NCI-H526 (cell line): ENCODE results near the gene EVL.
"Not testable (repeated sequence)": the region's sequence is repeated elsewhere in the genome, so short reads cannot be mapped to it uniquely, and the experiment has no call there.

ENCODE experiments used
- DNase-seq, 2 experiments: peaks; one replicate each; lab custom pipeline; 2025; lab: John Stamatoyannopoulos, UW

The EVL gene

DNA sequence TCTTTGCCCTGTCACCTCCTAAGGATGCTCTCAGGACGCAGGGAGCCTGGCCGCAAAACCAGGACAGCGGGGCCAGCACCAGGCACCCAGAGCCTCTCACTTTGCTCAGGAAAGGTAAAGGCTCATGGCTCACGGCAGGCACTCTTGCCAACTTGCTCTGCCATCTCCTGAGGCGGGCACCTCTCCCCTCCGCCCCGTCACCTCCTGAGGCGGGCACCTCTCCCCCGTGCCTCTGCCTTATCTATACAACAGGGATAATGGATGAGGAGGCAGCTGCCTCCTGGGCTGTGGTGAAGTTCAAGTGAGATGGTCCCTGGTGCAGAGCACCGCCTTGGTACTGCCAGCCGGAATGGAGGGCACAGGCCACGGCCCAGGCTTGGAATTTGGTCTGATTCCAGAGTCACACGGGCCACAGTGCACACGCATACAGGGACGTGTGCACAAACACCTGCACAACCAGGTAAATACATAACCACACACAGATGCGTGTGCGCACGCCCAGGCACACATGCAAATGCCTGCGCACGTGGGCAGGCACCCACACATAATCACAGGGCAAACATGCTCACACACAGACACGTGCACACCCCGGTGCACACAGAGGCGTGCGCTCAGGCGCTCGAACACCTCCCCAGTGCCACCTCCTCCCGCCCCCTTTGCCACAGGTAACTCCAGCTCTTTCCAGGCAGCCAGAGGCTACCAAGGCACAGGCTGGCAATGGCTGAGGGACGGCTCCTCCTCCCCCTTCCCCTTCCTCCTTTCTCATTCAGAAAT lies 82.7 kb downstream of the EVL start:
- peak; percentile 48 to 83 for DNase-seq

DNA sequence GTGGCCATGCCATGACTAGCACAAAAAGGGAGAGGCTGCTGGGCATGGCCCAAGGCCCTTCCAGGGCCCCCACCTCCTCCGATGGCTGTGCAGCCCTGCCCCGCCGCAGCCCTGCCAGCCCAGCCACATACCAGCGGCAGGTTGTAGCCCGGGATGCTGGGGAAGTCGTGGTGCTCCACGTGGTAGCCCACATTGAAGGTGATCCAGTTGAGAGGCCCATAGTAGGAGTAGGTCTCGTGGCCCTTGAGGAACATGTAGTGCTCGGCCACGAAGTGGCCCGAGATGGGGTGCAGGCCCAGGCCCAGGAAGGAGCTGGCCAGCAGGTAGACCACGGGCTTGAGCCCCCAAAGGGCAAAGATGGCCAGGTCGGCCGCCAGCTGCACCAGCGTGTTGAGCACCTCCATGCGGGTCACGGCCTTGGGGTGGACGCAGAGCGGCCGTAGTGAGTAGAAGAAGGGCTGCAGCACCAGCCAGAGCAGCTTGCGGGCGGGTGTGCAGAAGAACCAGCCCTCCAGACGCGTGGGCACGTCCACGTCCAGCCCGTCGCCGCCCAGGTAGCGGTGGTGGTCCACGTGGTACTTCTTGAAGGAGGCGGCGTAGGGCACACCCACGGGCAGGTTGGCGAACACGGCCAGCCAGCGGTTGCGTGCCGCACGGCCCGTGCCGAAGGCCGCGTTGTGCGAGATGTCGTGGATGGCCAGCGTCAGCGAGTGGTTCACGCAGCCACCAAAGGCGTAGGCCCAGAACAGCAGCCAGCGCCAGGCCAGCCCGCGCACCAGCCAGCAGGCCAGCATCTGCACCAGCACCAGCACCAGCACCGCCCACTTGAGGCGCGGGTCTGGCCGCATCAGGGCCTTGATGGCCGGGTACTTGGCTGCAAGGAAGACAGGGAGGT lies 83.9 kb downstream of the EVL start:
- DNase-seq: no peak

DNA sequence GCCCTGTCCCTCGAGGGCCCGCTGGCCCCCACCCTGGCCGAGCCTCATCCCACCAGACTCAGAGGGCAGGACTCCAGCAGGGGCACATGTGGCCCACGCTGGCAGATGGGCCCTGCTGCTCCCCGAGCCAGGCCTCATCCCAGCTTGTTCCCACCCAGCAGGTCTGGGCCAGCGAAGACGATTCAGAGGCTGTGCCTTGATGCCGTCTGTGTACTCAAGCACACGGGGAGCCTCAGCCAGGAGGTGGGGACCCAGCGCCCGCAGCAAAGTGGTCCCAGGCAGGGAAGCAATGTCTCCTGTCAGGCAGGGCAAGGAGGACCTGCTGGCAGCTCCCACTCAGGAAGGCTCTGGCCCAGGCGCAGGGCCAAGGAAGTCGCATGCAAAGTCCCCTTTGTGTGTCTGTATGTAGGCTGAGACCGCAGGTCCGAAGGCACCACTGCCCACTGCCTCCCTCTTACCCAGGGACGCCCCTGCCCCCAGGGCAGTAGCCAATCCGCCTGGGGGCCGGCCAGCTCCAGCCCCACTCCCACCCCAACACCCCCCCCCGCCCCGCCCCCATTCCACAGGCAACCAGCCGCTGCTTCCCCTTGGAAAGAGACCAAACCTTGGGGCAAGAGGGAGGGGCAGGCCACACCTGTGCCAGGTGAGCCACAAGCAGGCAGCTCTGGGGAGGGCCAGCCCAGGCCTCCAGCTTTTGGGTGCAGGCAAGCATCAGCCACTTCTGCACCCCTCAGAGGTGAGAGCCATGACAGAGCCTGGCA lies 84.8 kb downstream of the EVL start:
- DNase-seq: peak in 1 of 2 experiments; percentile 32

DNA sequence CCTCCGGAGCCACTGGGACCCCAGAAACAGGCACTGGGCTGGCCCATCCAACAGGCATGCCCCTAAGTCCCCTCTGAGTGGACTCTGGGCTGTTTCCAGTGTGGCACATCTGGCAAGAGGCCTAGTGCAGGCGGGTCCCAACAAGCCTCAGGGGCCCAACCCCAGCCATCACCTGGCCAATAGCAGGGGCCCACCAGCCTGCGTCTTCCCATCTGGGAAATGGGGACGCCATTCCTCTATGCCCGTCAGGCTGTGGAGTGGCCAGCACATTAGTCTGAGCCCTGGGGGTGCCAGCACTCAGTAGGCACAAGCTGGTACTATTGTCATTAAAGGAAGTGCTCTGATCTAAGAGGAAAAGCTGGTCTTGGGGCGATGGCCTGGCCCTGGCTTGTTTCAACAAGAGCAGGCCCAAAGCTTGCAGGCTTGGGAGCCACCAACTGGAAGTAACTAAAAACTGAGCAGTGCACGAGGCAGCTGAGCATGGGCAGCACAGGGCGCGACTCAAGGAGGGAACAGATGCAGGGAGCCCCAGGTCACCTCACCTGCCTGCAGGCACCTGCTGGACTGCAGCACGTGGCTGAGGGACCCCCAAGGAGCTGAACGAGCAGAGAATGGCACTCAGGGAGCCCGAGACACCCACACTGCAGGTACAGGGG lies 85.8 kb downstream of the EVL start:
- DNase-seq: no peak

DNA sequence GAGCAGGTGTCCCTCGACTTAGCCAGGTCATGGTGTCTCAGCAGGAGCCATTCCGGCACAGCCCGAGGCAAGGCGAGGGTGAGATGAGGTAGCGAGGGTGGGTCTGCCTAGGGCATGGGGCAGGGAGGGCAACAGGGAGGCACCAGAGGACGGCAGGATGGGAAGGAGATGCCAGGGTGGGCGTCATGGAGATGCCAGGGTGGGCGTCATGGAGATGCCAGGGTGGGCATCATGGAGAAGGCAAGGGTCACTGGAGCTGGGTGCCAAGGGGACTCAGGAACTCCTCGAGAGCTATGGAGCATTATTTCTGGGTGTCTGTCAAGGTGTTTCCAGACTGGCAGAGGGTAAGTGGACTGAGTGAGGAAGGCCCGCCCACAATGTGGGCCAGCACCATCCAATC lies 86.9 kb downstream of the EVL start:
- no peak for DNase-seq

DNA sequence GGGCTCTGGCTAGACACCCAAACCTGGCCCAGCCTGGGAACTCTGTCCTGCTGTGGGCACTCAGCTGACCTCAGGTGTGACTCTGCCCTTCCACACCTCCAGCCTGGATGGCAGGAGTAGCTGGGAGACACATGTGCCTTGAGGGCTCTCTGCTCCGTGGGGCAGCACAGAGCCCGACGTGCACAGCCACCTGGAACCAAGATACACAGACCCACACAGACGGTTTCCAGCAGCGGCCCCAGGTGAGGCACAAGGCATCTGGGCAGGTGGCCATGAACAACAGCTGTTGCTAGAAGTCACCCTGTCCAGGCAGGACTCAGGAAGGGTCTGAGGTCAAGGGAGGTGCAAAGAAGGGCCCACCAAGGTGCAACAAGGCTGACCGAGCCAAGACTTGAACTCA lies 88.3 kb downstream of the EVL start:
- DNase-seq: no peak

DNA sequence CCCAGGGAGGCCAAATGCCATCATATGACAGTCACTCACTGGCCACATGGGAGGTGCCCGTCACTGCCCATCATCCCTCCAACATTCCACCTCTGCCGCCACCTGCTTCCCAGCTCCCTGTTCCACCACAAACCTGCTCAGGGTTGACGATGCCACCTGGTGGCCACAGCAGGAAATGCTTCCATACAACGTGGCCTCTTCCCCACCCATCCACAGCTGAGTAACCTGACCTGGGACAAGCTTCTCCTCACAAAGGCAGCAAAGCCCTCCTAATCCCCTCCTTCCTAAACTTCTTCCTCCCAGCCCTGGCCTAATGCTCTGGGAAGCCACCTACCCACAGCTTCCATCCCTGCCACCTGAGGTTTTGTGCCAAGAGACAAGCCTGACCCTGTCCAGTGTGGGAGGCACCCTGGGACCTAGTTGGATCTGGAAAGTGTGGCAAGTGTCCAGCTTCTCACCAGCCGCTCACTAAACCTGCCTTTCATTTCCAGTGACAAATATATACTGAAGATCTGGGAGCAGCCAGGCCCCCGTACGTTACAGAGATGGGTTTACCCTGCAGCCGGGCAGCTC lies 89.9 kb downstream of the EVL start:
- DNase-seq: peak; percentile 44 to 60

DNA sequence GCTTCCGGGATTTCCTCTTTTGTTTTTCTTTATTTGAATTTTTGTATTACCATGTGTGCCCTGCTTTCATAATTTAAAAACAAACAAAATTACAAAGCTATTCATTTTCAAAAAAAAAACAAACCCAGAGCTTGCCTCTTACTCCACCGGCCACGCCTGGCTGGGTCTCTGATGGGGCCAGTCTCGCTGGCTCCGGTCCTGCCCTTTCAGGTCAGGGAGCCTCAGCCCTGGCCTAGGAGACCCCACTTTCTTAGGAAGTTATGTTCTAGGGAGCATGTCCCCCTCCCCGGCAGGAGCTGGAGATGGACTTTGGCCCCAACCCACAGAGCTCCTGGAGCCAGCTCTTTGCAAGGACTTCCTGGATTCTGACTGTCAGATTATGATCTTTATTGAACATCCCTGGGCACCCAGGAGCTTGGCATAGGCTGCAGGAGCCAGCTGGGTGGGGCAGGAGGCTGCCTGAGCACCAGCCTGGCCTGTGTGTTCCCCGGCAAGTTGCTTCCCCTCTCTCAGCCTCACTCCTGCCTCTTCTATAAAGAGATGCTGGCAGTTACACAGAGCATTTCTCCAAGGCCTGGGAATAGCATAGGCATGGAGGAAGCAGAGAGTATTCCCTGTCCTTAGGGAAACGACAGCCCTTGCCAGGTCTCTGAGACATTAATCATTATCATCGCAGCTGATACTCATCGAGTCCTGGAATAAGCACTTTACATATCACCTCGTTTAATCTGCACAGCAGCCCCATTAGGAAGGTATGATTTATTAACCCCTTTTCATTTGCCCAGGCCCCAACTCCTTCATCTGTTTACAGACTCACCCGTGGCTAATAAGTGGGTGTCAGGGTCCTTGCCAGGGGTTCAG lies 90.8 kb downstream of the EVL start:
- peak; percentile 82 to 91 for DNase-seq

DNA sequence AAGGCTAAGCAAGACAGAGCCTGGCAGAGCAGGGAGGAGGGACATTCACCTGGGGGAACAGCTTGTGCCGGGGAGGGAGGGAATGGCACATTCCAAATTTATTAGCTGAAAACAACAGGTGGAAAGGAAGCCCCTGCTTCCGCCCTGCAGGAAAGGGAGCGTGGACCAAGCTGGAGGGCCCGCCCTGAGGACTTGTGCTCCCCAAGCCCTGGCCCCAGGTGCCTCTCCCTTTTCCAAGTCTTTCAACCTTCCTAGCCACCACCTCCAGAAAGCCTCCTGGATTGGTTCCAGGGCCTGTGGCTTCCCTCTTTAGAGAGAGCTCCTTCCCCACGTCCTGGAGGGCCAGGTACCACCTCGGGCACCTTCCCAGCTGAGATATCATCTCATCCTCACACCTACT lies 91.6 kb downstream of the EVL start:
- no peak for DNase-seq

DNA sequence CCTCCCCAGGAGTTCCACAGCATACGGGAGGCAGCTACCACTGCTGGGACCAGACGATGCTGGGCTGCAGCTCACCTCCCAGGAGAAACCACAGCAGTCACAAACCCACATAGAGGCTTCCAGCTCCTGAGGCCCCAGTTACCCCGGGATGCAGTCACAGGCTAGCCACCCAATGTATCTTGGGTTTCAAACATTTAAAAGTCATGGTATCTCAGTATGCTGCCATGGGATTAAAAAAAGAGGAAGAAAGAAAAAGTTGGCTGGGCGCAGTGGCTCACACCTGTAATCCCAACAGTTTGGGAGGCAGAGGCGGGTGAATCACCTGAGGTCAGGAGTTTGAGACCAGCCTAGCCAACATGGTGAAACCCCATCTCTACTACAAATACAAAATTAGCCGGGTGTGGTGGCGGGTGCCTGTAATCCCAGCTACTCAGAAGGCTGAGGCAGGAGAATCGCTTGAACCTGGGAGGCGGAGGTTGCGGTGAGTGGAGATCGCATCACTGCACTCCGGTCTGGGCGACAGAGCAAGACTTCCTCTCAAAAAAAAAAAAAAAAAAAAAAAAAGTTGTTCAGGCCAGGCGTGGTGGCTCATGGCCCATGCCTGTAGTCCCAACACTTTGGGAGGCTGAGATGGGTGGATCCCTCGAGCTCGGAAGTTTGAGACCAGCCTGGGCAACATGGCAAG lies 92.5 kb downstream of the EVL start:
- DNase-seq: not testable (repeated sequence)

DNA sequence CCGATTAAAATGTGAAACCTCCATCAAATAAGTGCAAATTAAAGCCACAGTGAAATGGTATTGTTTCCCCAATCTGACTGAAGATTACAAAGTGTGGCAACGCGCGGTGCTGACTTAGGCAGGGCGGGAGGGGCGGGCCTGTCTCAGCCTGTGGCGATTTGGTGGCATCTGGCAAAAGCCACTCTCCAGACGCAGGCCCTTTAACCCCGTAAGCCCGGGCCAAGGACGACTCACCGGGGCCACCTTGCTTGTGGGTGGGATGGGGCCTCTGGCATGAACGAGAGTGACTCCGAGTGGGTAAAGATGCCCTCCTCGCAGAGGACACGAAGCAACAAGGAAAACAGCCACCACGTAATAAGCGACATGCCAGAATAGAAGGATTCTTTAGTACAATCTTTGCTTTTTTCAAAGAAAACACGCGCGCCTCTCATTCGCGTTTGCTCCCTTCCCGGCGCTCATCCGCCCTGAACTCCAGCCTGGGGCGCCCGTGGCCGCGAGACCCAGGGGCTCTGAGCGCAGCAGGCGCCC lies 93.4 kb downstream of the EVL start:
- DNase-seq: no peak

DNA sequence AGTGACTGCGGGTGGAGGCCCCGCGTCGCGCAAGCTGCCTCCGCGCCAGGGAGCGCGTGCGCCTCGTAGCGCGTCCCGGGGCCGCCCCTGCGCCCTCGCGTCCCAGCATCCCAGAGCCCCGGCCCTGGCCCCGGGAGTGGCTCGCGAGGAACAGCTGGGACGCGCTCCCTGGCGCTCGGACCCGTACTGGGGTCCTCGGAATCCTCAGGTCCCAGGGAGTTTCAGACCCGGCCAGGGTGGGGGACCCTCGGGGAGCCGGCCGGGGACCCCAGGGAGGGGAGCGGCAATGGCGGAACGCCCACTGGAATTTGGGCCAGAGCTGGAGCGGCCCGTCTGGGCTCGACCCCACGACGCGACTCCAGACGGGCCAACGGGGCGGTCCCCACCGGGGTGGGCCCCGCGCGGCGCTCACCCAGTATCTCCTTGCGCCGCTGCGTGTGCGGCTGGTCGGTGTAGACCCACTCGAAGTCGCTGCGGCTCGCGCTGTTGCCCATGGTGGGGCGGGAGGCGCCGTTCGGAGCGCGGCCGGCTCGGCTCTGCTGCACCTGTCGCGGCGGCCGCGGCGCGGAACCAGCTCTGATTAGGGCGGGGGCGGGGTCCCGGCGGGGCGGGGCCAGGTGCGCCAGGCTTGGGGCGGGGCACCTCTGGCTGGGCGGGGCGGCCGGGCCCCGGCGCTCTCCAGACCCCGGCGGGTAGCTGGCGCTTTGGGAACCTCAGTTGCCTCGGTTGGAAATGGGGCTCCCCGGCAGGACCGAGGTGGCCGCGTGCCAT lies 94.1 kb downstream of the EVL start, which contains the start of gene DEGS2:
Gene DEGS2, minus strand, starts transcription at position 552 of the 771 bp plus-strand sequence. Its CDS starts 58 bp downstream, at position 494.
- peak; percentile 31 to 92 for DNase-seq

DNA sequence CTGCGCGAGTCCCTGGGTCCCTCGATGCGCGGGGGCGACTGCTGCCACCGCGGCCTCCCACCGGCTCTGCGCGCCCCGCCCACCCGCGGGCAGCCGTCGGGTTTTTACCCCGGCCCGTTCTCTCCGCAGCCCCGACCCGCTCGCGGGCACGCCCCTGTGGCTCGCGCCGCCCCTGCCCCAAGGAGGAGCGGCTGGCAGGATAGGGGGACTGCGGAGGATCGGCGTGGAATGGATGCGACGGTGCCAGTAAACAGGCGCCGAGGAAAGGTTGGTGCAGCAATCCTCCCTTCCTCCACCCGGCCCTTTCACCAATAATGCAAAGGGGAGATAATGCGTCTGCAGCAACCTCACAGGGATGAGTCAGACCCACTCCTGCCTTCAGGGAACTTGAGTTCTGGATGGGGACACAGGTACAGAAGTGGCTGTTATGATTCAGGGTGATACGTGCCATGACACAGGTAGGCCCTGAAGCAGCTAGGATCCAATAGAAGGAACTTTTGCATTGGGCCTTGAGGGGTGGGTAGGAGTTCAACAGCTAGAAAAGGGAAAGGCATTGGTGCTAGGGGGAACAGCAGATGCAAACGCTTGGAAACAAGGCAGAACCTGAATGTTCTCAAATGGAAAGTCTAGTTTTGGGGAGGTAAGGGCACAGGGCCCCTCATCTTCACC lies 94.8 kb downstream of the EVL start:
- peak in 1 of 2 experiments; percentile 72 for DNase-seq

DNA sequence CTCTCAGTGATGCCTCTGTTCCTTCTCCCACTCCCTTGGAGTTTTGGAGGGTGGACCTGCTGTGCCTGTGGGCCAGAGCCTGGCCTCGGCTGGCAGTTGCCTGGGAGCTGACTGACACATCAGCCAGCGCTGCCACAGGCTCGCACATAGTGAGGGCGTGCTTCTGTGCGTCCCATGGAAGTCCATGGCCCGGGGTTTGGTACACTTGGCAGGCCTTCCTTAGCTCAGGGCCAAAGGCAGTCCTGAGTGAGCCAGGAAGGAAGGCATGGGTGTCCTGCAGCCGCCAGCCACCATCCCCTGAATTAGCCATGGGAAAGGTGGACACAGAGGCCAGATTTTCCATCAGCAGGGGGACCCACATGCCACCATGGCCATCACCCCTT lies 95.3 kb downstream of the EVL start:
- DNase-seq: no peak

DNA sequence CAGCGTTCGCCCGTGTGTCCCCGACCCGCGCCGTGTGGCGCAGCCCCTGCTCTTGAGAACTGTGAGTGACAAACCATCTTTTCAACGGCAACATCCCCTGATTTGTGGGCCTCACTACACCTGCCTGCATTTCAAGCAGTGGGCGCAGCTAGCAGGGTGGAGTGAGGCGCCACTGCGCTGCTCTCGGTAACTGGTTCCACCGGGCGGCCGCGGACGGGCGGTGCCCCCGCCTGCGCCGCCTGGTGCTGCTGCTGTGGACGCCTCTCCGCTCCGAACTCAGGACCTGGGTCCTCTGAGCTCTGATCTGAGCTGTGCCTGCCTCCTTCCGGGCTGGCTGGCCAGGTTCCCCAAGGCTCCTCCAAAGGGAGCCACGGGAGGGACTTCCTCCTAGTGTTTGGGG lies 100.2 kb downstream of the EVL start:
- peak in 1 of 2 experiments; percentile 72 for DNase-seq

DNA sequence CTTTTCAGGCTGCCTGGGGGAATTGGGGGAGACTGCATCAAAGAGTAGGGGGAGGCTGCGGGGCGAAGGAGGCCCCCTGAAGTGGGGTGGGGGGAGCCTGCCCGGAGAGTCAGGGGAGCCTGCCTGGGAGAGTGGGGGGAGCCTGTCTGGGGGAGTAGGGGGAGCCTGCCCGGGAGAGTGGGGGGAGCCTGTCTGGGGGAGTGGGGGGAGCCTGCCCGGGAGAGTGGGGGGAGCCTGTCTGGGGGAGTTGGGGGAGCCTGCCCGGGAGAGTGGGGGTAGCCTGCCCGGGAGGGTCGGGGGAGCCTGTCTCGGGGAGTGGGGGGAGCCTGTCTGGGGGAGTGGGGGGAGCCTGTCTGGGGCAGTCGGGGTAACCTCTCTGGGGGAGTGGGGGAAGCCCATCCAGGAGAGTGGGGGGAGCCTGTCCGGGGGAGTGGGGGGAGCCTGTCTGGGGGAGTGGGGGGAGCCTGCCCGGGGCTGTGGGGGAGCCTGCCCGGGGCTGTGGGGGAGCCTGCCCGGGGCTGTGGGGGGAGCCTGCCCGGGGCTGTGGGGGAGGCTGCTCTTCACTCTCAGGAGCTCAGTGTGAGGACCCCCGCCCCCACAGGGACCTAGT lies 100.7 kb downstream of the EVL start:
- DNase-seq: no peak

DNA sequence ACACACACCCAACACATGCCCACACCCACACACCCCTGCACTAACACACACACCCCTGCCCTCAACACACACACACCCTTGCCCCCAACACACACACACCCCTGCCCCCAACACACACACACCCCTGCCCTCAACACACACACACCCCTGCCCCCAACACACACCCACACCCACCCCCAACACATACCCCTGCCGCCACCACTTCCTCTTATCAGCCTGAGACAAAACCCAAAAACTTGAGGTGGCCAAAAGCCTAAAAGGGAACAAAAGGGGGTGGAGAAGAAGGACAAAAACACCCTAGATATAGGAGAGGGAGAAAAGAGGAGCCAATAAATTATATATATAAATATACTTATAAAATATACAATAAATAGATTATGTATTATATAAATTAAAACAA lies 103.3 kb downstream of the EVL start:
- no peak for DNase-seq

DNA sequence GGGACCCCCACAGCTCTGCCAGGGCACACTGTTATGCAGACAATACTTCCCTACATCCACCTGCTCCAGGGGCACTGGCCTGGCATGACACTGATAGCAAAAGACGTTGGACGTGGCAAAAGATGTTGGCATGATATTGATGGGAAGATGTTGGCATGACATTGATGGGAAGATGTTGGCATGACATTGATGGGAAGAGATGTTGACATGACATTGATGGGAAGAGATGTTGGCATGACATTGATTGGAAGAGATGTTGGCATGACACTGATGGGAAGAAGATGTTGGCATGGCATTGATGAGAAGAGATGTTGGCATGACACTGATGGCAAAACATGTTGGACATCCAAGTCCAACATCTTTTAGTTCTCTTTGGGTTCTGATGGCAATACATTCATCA lies 105.7 kb downstream of the EVL start:
- no peak for DNase-seq
